ENCODE measurements around the gene GPANK1. TPM values are rescaled to one million over a fixed set of nuclear protein-coding genes. Genes with fewer than 3 reads are reported as not detected.

GPANK1 gene
- total RNA-seq, 1 experiment from 2014 or later: 26.8 TPM

GRCh38 chr6:31669676-31670075 is 4.9 kb upstream of the GPANK1 start, which contains the start of gene LY6G5B:
LY6G5B (plus strand) TSS chr6:31669976; CDS start chr6:31670951, 975 bp downstream.
- no peaks in the 10 kb centered on the region for H3K9me3 Mint-ChIP-seq
- H3K27me3 Mint-ChIP-seq (ENCODE audit: low read depth): no peaks in the 10 kb centered on the region
- peaks cover 13% of the 10 kb centered on the region for H3K23me2 ChIP-seq (ENCODE audit: insufficient read length, low read depth, low read length, poor library complexity, severe bottlenecking)
- H4K20me1 ChIP-seq (ENCODE audit: control insufficient read depth, insufficient read depth, insufficient read length): no peaks in the 10 kb centered on the region
- no peak for TF ChIP-seq CTCF (conservative IDR thresholded peaks at IDR 0.05)
- H2BK5ac ChIP-seq (ENCODE audit: insufficient read length, low read length): no peak within 1 kb of the TSS
- H2BK120ac ChIP-seq (ENCODE audit: low read depth, low read length, poor library complexity, severe bottlenecking): no peak within 1 kb of the TSS
- no peaks in the 10 kb centered on the region for H3K9me3 ChIP-seq (ENCODE audit: control insufficient read depth, low read depth, low read length)
- no peak within 1 kb of the TSS for H3K4ac ChIP-seq (ENCODE audit: low read depth, low read length)
- H3K79me2 ChIP-seq (ENCODE audit: insufficient read depth, low read length): peaks cover 6% of the 10 kb centered on the region; the same call in 1 of the 2 replicates
- no peak within 1 kb of the TSS for H3K56ac ChIP-seq (ENCODE audit: insufficient read length, low read depth, low read length)
- H3K4me1 ChIP-seq (ENCODE audit: insufficient read depth, low read length): no peaks in the 10 kb centered on the region
- H3K27me3 ChIP-seq (ENCODE audit: insufficient read depth, low read length): no peaks in the 10 kb centered on the region
- H2BK15ac ChIP-seq (ENCODE audit: low read depth, low read length): no peak within 1 kb of the TSS
- whole genome bisulfite sequencing (ENCODE audit: extremely low coverage, insufficient read length, low lambda C conversion rate): no CpG with 5 or more reads among the region's 8 CpGs
- H3T11ph ChIP-seq (ENCODE audit: low read length): no peak within 1 kb of the TSS
- H4K8ac ChIP-seq (replicated peaks; ENCODE audit: insufficient read length, low read depth, low read length): no peak within 1 kb of the TSS
- H3K4me1 Mint-ChIP-seq: peaks cover 9 to 10% of the 10 kb centered on the region in 2 experiments
- H2BK12ac ChIP-seq (ENCODE audit: insufficient read length, low read depth, low read length): no peak within 1 kb of the TSS
- H3K27ac ChIP-seq (ENCODE audit: insufficient read length, low read depth, low read length): no peak within 1 kb of the TSS
- no peak within 1 kb of the TSS for H3K9ac ChIP-seq (ENCODE audit: extremely low read depth, insufficient read length, low read length)
- H2BK20ac ChIP-seq (ENCODE audit: low read depth, low read length, poor library complexity, severe bottlenecking): no peak within 1 kb of the TSS
- peaks cover 43 to 80% (median 76%) of the 10 kb centered on the region in 3 experiments for H3K36me3 Mint-ChIP-seq (ENCODE audit: insufficient read depth in 1 of 3, low read depth in 3 of 3)
- no peak within 1 kb of the TSS for H3K4me2 ChIP-seq (ENCODE audit: insufficient read depth, insufficient read length, low read length)
- H3K14ac ChIP-seq (ENCODE audit: insufficient read depth, low read length): no peak within 1 kb of the TSS
- no peak within 1 kb of the TSS for H4K91ac ChIP-seq (ENCODE audit: insufficient read length, low read depth, low read length)
- no peak for DNase-seq
- H2AFZ ChIP-seq (ENCODE audit: low read length): no peak within 1 kb of the TSS
- no peak within 1 kb of the TSS for H3K18ac ChIP-seq (ENCODE audit: insufficient read length, low read depth, low read length)
- H3K4me3 Mint-ChIP-seq: no peak within 1 kb of the TSS; a peak in 1 of 5 replicates
- no peak within 1 kb of the TSS for H2AK5ac ChIP-seq (ENCODE audit: insufficient read length, low read length)
- H3K27ac Mint-ChIP-seq: no peak within 1 kb of the TSS; a peak in 1 of 7 replicates
- peaks cover 5% of the 10 kb centered on the region for H3K79me1 ChIP-seq (ENCODE audit: insufficient read depth, low read depth, low read length, poor library complexity, severe bottlenecking)
- no peak within 1 kb of the TSS for H3K23ac ChIP-seq (ENCODE audit: insufficient read length, low read depth, low read length)
- no peak within 1 kb of the TSS for H4K5ac ChIP-seq (ENCODE audit: insufficient read length, low read depth, low read length)
